ENCODE measurements around the gene ARID3B. TPM values are rescaled to one million over a fixed set of nuclear protein-coding genes. Genes with fewer than 3 reads are reported as not detected.

Gene ARID3B
- total RNA-seq, 1 experiment from 2014 or later: 101 TPM

GRCh38 chr15:74642348-74642733 is 101.3 kb downstream of the ARID3B start:
- H2AFZ ChIP-seq (ENCODE audit: low read length): no peak overlapping the region
- no peak overlapping the region for H3K27ac ChIP-seq (ENCODE audit: insufficient read length, low read depth, low read length)
- no peak overlapping the region for H2AK5ac ChIP-seq (ENCODE audit: insufficient read length, low read length)
- Mint-ChIP-seq H3K9me3 (no peaks in the 10 kb centered on the region), H3K27me3 (ENCODE audit: low read depth) (no peaks in the 10 kb centered on the region), H3K4me3 (no peak overlapping the region; a peak in 1 of 5 replicates), H3K36me3 (ENCODE audit: insufficient read depth in 1 of 3, low read depth in 3 of 3) (peaks cover 5 to 28% (median 19%) of the 10 kb centered on the region in 3 experiments; a peak in 6 of 7 replicates), H3K27ac (peak overlapping the region; percentile 20 to 91 (median 78); a peak in 3 of 7 replicates), H3K4me1 (peaks cover 23 to 27% of the 10 kb centered on the region in 2 experiments)
- H3K23me2 ChIP-seq (ENCODE audit: insufficient read length, low read depth, low read length, poor library complexity, severe bottlenecking): no peaks in the 10 kb centered on the region
- DNase-seq: no peak
- no peak overlapping the region for H4K5ac ChIP-seq (ENCODE audit: insufficient read length, low read depth, low read length)
- H2BK12ac ChIP-seq (ENCODE audit: insufficient read length, low read depth, low read length): no peak overlapping the region
- no peak overlapping the region for H3T11ph ChIP-seq (ENCODE audit: low read length)
- H3K27me3 ChIP-seq (ENCODE audit: insufficient read depth, low read length): no peaks in the 10 kb centered on the region
- H2BK120ac ChIP-seq (ENCODE audit: low read depth, low read length, poor library complexity, severe bottlenecking): no peak overlapping the region
- H3K4ac ChIP-seq (ENCODE audit: low read depth, low read length): no peak overlapping the region
- H3K9me3 ChIP-seq (ENCODE audit: control insufficient read depth, low read depth, low read length): no peaks in the 10 kb centered on the region
- H2BK5ac ChIP-seq (ENCODE audit: insufficient read length, low read length): no peak overlapping the region
- H2BK20ac ChIP-seq (ENCODE audit: low read depth, low read length, poor library complexity, severe bottlenecking): no peak overlapping the region
- no peak overlapping the region for H2BK15ac ChIP-seq (ENCODE audit: low read depth, low read length)
- H4K20me1 ChIP-seq (ENCODE audit: control insufficient read depth, insufficient read depth, insufficient read length): no peaks in the 10 kb centered on the region
- no peak for TF ChIP-seq CTCF (conservative IDR thresholded peaks at IDR 0.05)
- peaks cover 11% of the 10 kb centered on the region for H3K4me1 ChIP-seq (ENCODE audit: insufficient read depth, low read length)
- no peak overlapping the region for H3K23ac ChIP-seq (ENCODE audit: insufficient read length, low read depth, low read length)
- no CpG with 5 or more reads among the region's 4 CpGs for WGBS (ENCODE audit: extremely low coverage, insufficient read length, low lambda C conversion rate)
- H4K8ac ChIP-seq (replicated peaks; ENCODE audit: insufficient read length, low read depth, low read length): no peak overlapping the region
- no peaks in the 10 kb centered on the region; the same call in 1 of the 2 replicates for H3K79me2 ChIP-seq (ENCODE audit: insufficient read depth, low read length)
- H3K14ac ChIP-seq (ENCODE audit: insufficient read depth, low read length): no peak overlapping the region
- no peak overlapping the region for H3K18ac ChIP-seq (ENCODE audit: insufficient read length, low read depth, low read length)
- H3K79me1 ChIP-seq (ENCODE audit: insufficient read depth, low read depth, low read length, poor library complexity, severe bottlenecking): no peaks in the 10 kb centered on the region
- H3K9ac ChIP-seq (ENCODE audit: extremely low read depth, insufficient read length, low read length): no peak overlapping the region
- no peak overlapping the region for H3K56ac ChIP-seq (ENCODE audit: insufficient read length, low read depth, low read length)
- H4K91ac ChIP-seq (ENCODE audit: insufficient read length, low read depth, low read length): no peak overlapping the region
- no peak overlapping the region for H3K4me2 ChIP-seq (ENCODE audit: insufficient read depth, insufficient read length, low read length)
